Neural crest cell (in vitro differentiated cells): ENCODE measurements around the gene PRKG1. TPM values are rescaled to one million over a fixed set of nuclear protein-coding genes. Genes with fewer than 3 reads are reported as not detected.

Source experiments
- DNase-seq: peaks from one replicate; pipeline ENCODE4 v3.0.0; 2021; ENCODE audit warnings: low read depth, mixed read lengths, low spot score
- H3K27ac Mint-ChIP-seq: one replicate; pipeline ENCODE4 v1.8.0; 2021; ENCODE audit warnings: mild to moderate bottlenecking, mixed read lengths; ENCODE audit not compliant: unreplicated experiment
- H3K27me3 Mint-ChIP-seq: 2 replicates; pipeline ENCODE4 v1.8.0; 2021; ENCODE audit warnings: low read depth, mild to moderate bottlenecking, mixed read lengths
- H3K36me3 Mint-ChIP-seq: 2 replicates; pipeline ENCODE4 v1.8.0; 2021; ENCODE audit warnings: low read depth, mild to moderate bottlenecking, mixed read lengths
- H3K4me1 Mint-ChIP-seq: 2 replicates; pipeline ENCODE4 v1.8.0; 2021; ENCODE audit warnings: mixed read lengths
- H3K4me3 Mint-ChIP-seq: one replicate; pipeline ENCODE4 v1.8.0; 2021; ENCODE audit warnings: mild to moderate bottlenecking, mixed read lengths
- H3K9me3 Mint-ChIP-seq: 2 replicates; pipeline ENCODE4 v1.8.0; 2021; ENCODE audit warnings: mixed read lengths
- CTCF ChIP-seq: fragments of 200-600 bp; sonication (generic); conservative IDR thresholded peaks from 2 replicates; pipeline ENCODE4 v1.5.0; 2021; ENCODE audit warnings: antibody characterized with exemption, mild to moderate bottlenecking
- microRNA-seq: library from miRNA; unstranded; fragments of <30 nt; microRNA quantifications from one replicate; pipeline ENCODE4, GENCODE V29; 2020
- total RNA-seq: library from RNA; stranded (reverse); gene quantifications from 2 replicates; pipeline ENCODE4 v1.2.1, GENCODE V29; 2021

Gene PRKG1
- total RNA-seq, 1 donor from 2014 or later, result 4.4 TPM

GRCh38 chr10:52335665-52336064 is 1261.4 kb downstream of the PRKG1 start:
- no peak for TF ChIP-seq CTCF
- Mint-ChIP-seq H3K27me3 (peaks cover 4% of the 10 kb centered on the region), H3K36me3 (no peaks in the 10 kb centered on the region), H3K4me3 (no peak overlapping the region), H3K4me1 (peaks cover 14% of the 10 kb centered on the region), H3K9me3 (no peaks in the 10 kb centered on the region), H3K27ac (no peak overlapping the region)
- no peak for DNase-seq

GRCh38 chr10:52337225-52337624 is 1262.9 kb downstream of the PRKG1 start:
- no peak for DNase-seq
- peaks cover 7% of the 10 kb centered on the region for H3K27me3 Mint-ChIP-seq
- no peak overlapping the region for H3K27ac Mint-ChIP-seq
- H3K4me1 Mint-ChIP-seq, result peaks cover 7% of the 10 kb centered on the region
- H3K4me3 Mint-ChIP-seq, result no peak overlapping the region
- TF ChIP-seq CTCF, result no peak
- no peaks in the 10 kb centered on the region for H3K36me3 Mint-ChIP-seq
- H3K9me3 Mint-ChIP-seq, result no peaks in the 10 kb centered on the region

DNA sequence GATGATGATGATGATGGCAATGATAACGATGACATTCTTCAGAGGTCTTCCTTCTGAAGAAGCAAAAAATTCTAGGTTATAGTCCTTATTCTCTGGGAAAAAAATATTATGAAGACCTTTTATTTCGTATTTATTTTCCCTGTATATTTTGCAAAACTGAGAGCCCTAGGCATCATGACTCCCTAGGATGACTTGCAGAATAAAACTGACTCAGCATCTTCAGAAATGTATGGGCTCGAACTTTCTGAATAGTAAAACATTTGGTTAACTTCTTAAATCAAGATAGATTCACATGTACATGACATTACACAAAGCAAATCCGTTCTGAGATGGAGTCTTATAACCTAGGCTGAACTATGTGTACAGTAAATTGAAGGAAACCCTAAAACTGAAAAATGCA is 1269.2 kb downstream of the PRKG1 start:
- Mint-ChIP-seq H3K4me1 (no peaks in the 10 kb centered on the region), H3K9me3 (no peaks in the 10 kb centered on the region), H3K27me3 (peaks cover 3% of the 10 kb centered on the region), H3K27ac (no peak overlapping the region), H3K36me3 (no peaks in the 10 kb centered on the region), H3K4me3 (no peak overlapping the region)
- no peak for DNase-seq
- no peak for TF ChIP-seq CTCF

- Mint-ChIP-seq H3K27ac (no peak overlapping the region), H3K4me1 (no peaks in the 10 kb centered on the region), H3K9me3 (no peaks in the 10 kb centered on the region), H3K4me3 (no peak overlapping the region), H3K36me3 (no peaks in the 10 kb centered on the region), H3K27me3 (no peaks in the 10 kb centered on the region)
- DNase-seq, result no peak
- TF ChIP-seq CTCF, result no peak
These were observed 1272.4 kb downstream of the PRKG1 start for GRCh38 chr10:52346394-52347326.

GRCh38 chr10:52347327-52347667 is 1273.0 kb downstream of the PRKG1 start:
- Mint-ChIP-seq H3K9me3 (no peaks in the 10 kb centered on the region), H3K4me3 (no peak overlapping the region), H3K27ac (no peak overlapping the region), H3K27me3 (no peaks in the 10 kb centered on the region), H3K4me1 (no peaks in the 10 kb centered on the region), H3K36me3 (no peaks in the 10 kb centered on the region)
- DNase-seq, result no peak
- TF ChIP-seq CTCF, result no peak

Small RNAs within 50 kb of the gene (microRNA-seq; reads per million reads assigned to microRNA genes)
- 4.1 reads per million for gene MIR605

Other genes with a start within 250 kb of the PRKG1 start
- gene A1CF, start 188.9 kb upstream of the PRKG1 start, total RNA-seq, result not detected in 2 replicates